Inferior parietal cortex (tissue), 1 donor: ENCODE measurements around the gene FAM13B.
"Not testable (repeated sequence)": the region's sequence is repeated elsewhere in the genome, so short reads cannot be mapped to it uniquely, and the experiment has no call there.

ENCODE experiments used
- DNase-seq: peaks from one replicate; pipeline ENCODE4 v3.0.0-alpha.2; 2016; ENCODE audit errors: extremely low spot score

The FAM13B gene

DNA sequence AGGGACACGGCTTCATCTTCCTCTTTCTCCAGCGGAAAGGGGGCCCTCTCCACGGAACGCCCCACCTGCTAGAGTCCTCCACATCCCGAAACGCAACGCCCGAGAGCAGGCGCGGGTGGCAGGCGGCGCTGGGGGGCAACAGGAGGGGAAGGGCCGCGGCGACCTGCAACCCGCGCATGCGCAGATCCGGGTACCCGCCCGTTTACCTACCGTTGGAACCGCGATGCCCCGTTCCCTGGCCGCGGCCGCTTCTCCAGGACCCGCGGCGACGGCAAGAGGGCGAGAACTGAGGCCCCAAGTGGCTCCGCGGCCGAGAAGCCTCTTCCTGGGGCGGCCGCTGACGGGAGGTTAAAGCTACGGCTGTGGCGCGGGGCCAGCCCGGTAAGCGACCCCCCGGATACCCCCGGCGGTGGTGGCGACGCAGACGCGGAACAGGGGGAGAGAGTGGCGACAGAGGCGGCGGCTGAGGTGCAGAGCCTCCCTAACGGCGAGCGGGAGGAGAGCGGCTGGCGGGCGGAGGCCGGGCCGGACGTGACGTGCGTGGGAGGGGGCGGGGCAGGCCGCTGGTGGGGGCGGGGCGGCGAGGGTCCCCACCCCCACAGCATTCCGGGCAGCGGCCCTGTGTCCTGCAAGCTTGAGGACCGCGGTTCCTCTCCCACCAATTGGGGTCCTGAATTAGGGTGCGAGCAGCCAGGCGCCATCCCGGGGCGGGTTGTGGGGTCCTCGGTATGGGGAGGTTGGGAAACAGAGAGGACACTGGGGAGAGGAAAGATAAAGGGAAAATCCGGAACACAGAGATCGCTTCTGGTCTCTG lies at the start of gene FAM13B:
Gene FAM13B, minus strand, starts transcription at position 508 of the 814 bp plus-strand sequence. CDS start 13,968 bp downstream, outside the sequence.
- peak; percentile 55 for DNase-seq

GRCh38 chr5:138082033-138082432 lies 49.2 kb upstream of the FAM13B start:
- DNase-seq = no peak

- no peak for DNase-seq
These were observed 45.2 kb upstream of the FAM13B start for GRCh38 chr5:138078006-138078643.

- peak; percentile 88 for DNase-seq
These were observed 44.3 kb upstream of the FAM13B start for GRCh38 chr5:138077064-138077696.

GRCh38 chr5:138070026-138070425 lies 37.1 kb upstream of the FAM13B start:
- not testable (repeated sequence) for DNase-seq

DNA sequence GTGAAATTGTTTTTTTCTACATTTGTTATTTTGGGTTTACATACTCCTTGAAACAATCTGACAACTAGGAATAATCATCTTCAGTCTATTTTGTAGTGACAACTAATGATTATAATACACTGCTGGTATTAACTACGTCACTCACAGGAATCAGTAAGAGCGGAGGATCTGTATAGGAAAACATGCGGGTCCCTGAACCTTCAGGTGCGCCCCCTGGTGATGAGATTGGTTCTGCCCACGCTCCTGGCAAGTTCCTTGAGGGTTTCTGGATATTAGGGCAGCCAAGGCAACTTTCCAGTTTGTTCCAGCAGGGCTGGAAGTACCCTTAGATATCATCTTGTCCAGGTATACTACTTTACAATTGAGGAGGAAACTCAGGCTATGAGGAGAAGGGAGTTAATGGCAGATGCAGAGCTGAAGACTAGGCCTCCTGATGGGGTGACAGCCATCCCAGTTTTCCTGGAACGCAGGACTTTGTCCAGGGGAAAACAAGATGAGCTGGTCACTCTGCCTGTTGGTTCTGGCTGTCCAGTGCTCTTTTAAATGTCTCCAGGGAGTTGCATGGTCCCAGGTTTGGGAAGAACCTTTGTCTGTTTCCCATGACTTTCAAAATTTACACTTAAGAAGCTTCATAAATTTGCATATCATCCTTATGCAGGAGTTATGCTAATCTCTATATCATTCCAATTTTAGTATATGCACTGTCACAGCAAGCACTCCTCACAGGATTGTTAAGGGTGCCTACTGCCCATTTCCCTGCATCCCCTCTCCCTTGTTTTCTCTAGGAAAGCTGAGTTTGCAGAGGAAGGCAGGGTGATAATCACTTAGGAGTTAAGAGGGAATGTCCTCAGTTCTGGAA lies 36.1 kb upstream of the FAM13B start:
- DNase-seq = peak; percentile 74

- DNase-seq = no peak
These were observed 35.1 kb upstream of the FAM13B start for GRCh38 chr5:138067945-138068344.

DNA sequence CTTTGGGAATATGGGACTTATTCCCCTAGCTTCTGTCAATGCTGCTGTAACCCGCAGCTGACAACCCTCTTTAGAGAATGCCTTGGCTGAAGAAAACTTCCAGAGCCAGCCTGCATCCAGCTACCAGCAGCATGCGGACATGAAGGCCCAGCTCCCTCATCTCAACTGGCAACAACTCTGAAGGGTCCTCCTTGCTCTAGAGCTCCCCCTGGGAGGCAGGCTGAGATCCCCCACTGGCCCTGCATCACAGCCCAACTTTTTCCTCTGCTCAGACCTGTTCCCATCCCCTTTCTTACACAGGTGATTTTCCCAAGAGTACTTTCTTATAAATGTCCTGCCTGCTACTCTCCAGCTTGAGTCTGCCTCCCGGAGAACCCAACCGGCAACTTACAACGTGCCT lies 32.2 kb upstream of the FAM13B start:
- DNase-seq = no peak

- no peak for DNase-seq
These were observed 31.6 kb upstream of the FAM13B start for GRCh38 chr5:138064526-138064925.

- DNase-seq = peak; percentile 86
These were observed 22.1 kb upstream of the FAM13B start for GRCh38 chr5:138054847-138055558.

DNA sequence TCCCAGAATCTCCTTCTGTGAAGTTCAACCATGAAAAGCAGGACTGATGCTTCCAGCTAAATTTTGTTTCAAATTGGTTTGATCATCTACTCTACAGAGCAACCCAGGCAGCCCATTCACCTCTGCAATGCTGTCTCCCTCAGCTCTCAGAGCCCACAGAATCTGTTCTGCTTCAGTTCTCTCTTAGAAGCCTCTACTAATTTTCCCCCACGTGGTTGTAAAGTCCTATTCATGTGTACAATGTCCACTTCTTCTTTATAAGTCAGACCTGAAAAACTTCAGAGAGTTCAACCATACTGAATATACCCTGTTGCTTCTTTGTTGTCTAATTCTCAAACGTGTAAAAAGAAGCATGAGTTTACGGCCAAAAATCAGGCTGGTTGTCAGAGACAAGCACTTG lies 21.3 kb upstream of the FAM13B start:
- peak; percentile 38 for DNase-seq

DNA sequence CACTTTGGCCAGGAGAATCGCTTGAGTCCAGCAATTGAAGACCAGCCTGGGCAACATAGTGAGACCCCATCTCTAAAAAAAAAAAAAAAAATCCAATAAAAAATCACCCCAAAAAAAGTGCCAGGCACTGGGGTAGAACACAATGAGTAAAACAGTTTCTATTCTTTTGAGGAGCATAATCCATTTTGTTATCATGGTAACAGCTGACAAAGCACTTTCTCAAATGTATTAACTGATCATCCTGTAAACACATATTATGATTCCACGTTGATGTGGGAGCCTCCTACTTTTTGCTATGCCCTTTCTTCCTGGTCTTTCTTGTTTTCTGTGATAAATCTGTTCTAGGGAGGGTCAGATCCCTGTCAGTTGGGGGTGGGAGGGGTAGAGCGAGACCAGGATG lies 20.7 kb upstream of the FAM13B start:
- DNase-seq = no peak

- DNase-seq = not testable (repeated sequence)
These were observed 19.8 kb upstream of the FAM13B start for GRCh38 chr5:138052718-138053117.

- no peak for DNase-seq
These were observed 18.8 kb upstream of the FAM13B start for GRCh38 chr5:138051441-138052296.

DNA sequence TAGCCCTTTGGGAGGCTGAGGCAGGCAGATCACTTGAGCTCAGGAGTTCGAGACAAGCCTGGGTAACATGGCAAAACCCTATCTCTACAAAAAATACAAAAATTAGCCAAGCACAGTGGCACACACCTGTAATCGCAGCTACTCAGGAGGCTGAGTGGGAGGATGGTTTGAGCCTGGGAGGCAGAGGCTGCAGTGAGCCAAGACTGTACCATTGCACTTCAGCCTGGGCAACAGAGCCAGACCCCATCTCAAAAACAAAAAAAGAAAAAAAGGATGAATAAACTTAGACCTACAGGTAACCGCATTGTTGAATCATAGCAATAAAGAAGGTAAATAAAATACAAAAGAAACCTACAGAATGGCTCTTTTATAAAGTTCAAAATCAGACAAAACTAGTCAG lies 12.4 kb upstream of the FAM13B start:
- DNase-seq = not testable (repeated sequence)

- peak; percentile 69 for DNase-seq
These were observed 5.9 kb upstream of the FAM13B start for GRCh38 chr5:138038826-138039225.

DNA sequence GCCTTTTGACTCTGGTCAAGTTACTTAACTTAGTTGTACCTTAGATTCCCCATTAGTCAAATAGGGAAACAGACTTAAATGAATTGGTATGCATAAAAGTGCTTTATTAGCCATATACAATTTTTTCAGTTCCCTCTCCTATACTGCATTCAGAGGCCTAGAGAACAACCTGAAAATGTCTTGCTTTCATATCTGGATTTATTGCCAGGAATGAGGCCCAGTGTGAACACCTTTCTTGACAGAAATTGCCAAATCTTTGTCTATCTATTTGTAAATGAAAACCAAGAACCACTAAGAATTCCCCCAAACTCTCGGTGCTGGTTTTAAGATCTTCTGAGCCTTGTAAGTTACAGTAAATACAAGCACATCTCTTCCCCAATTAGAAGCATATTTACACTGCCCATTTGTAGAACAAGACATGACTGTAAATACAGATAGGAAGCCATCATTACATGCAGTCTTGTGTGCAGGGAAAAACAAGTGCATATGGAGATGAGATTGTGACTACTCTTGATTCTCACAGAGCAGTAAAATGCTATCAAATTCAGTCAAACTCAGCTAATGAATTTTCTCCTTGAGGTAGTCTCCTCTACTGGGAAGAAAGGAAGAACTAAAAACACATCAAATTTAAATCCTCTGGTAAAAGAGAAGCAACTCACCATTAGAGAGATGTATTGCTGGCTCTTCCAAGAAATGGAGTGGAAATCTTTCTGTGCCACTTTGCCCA lies 5.2 kb upstream of the FAM13B start:
- DNase-seq = peak; percentile 39

GRCh38 chr5:138037271-138037670 lies 4.4 kb upstream of the FAM13B start:
- DNase-seq = peak; percentile 24
